GM21528 (cell line): ENCODE data around the gene GPR137C.
"Not testable (repeated sequence)": the region's sequence is repeated elsewhere in the genome, so short reads cannot be mapped to it uniquely, and the experiment has no call there.

Source experiments
- ATAC-seq: cut with Tn5 transposase; IDR thresholded peaks from one replicate; pipeline ENCODE4 v1.9.1; 2021; ENCODE audit warnings: mild to moderate bottlenecking, moderate library complexity; ENCODE audit not compliant: unreplicated experiment, low FRiP score

The GPR137C gene

GRCh38 chr14:52563120-52563519, 10.5 kb downstream of the GPR137C start:
- no peak for ATAC-seq

DNA sequence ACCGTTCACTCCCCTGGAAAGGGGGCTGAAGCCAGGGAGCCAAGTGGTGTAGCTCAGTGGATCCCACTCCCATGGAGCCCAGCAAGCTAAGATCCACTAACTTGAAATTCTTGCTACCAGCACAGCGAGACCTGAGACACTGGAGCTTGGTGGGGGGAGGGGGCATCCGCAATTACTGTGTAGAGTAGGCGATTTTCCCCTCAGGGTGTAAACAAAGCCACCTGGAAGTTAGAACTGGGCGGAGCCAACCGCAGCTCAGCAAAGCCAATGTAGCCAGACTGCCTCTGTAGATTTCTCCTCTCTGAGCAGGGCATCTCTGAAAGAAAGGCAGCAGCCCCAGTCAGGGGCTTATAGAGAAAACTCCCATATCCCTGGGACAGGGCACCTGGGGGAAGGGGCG, 15.8 kb downstream of the GPR137C start:
- ATAC-seq: not testable (repeated sequence)

- no peak for ATAC-seq
Measured at GRCh38 chr14:52575858-52576257, 23.2 kb downstream of the GPR137C start.

DNA sequence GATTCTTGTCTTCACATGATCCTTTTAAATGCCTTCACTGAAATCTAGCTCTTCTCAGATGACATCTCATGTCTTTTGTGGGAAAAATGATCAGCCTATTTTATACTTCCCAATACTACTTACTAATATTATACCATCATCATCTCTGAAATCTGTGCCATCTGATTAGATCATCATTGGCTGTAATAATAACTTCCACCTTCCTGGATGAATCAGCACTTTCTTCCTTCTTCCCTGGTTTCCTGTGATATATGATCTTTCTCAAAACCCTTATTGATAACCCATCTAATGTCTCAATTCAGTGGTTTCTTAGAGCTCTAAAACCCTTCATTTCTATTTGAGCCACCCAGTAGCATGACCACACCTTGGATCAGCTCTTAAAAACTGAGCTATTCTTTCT, 30.9 kb downstream of the GPR137C start:
- no peak for ATAC-seq

DNA sequence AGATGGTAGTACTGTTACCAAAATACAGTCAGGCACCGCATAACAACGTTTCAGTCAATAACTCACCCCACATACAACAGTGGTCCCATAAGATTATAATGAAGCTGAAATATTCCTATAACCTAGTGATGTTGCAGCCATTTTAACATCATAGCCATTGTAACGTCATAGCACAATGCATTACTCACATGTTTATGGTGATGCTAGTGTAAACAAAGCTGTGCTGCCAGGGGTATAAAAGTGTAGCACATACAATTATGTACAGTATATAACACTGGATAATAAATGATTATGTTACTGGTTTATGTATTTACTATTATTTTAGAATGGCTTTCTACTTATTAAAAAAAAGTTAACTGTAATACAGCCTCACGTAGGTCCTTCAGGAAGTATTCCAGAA, 37.0 kb downstream of the GPR137C start:
- ATAC-seq: no peak

DNA sequence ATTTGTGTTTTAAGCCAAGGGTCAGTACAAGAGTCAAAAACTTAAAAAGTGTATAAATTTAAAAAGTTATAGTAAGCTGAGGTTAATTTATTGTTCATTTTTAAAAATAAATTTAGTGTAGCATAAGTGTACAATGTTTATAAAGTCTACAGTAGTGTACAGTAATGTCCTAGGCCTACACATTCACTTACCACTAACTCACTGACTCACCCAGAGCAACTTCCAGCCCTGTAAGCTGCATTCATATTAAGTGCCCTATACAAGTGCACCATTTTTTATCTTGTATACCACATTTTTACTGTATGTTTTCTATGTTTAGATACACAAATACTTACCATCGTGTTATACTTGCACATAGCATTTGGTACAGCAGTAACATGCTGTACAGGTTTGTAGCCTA, 37.7 kb downstream of the GPR137C start:
- ATAC-seq: no peak

DNA sequence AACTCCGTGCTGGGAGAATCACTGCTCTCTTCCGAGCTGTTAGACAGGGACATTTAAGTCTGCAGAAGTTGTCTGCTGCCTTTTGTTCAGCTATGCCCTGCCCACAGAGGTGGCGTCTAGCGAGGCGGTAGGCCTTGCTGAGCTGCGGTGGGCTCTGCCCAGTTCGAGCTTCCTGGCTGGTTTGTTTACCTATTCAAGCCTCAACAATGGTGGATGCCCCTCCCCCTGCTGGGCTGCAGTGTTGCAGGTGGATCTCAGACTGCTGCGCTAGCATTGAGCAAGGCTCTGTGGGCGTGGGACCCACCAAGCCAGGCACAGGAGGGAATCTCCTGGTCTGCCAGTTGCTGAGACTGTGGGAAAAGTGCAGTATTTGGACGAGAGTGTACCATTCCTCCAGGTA, 43.7 kb downstream of the GPR137C start:
- no peak for ATAC-seq

DNA sequence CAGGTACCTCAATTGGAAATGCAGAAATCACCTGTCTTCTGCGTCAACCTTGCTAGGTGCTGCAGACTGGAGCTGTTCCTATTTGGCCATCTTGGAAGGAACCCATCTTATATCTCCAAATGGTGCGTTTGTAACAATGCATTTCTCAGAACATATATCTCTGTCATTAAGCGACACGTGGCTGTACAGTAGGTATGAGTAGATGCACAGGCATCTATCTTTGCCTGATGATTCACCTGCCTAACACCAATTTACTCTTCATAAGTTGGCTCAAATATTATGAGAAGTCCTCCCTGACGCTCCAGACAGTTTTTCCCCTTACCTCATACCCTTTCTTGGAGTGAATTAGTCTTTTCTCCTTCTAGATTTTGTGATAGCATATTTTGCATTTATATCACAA, 44.2 kb downstream of the GPR137C start:
- no peak for ATAC-seq

GRCh38 chr14:52598568-52598967, 45.9 kb downstream of the GPR137C start:
- no peak for ATAC-seq

GRCh38 chr14:52599974-52600373, 47.3 kb downstream of the GPR137C start:
- ATAC-seq: no peak

DNA sequence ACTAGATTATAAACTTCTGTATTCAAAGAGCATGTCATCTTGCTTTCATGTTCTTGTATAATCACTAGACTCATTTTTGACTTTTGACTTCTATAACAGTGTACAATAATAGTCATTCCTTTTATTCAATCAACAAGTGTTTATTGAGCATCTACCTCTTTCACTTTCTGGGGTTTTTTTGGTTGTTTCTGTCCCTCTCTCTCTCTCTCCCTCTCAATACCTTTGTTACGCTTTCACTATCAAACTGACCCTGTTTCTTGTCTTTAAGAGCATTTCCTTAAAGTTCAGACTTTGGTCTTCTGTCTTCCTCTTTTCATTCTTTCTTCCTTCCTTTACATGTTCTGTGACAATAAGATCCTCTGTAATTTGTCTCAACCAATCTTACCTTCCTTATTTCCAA, 49.5 kb downstream of the GPR137C start:
- no peak for ATAC-seq

DNA sequence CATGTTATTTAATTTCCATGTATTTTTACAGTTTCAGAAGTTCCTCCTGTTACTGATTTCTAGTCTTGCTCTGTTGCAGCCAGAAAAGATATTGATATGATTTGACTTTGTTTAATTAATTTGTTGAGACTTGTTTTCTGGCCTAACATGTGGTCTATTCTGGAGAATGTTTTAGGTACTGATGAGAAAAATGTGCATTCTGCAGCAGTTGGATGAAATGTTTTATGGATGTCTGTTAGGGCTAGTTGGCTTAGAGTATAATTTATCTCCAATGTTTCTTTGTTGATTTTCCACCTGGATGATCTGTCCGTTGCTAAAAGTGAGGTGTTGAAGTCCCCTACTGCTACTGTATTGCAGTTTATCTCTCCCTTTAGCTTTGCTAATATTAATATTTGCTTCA, 54.4 kb downstream of the GPR137C start:
- ATAC-seq: no peak

- no peak for ATAC-seq
Measured at GRCh38 chr14:52609445-52610044, 56.9 kb downstream of the GPR137C start.

DNA sequence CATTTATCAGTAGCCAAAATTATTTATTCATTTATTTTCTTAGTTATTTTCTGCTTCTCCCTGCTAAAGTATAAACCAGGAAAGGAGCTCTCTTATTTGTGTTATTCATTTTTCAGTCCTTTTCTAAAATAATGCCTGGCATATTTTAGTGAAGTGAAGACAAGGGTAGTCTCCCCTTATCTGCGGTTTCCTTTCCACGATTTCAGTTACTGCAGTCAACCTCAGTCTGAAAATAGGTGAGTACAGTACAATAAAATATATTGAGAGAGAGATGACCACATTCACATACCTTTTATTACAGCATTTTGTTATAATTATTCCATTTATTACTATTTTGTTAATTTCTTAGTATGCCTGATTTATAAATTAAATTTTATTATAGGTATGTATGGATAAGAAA, 57.6 kb downstream of the GPR137C start:
- no peak for ATAC-seq

DNA sequence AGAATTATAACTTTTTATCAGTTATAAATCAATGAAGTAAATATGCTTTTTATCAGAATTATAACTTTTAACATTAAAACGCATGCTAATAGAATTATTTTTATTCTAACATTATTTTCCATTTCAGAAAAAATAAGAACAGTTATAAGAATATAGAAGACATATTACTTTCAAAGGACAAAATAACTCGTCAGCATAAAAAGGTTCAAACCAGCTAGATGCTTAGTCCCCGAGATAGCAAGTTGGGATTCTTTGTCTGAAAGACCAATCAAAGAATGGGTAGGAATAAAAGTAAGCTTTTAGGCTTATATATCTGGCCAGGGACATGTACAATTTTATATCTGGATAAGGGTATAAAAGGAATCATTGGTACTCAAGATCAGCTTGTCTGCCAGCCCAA, 66.0 kb downstream of the GPR137C start:
- ATAC-seq: no peak

DNA sequence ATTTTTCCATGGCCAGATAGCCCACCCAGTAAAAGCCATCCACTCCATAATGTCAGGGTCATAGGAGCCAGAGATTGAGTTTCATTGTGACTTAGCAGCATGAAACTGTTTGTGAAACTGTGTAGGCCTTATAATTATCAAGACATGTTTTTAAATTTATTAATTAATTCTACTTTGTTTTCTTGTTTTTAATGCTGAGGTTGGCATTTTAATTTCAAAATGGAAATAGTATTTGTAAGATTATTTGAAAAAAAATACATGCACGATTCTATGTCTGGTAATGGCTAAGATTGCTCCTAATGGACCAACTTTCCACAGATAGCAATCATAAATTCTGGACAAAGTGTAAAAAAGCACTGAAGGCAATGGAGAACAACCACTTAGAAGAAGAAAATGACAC, 67.1 kb downstream of the GPR137C start:
- no peak for ATAC-seq

DNA sequence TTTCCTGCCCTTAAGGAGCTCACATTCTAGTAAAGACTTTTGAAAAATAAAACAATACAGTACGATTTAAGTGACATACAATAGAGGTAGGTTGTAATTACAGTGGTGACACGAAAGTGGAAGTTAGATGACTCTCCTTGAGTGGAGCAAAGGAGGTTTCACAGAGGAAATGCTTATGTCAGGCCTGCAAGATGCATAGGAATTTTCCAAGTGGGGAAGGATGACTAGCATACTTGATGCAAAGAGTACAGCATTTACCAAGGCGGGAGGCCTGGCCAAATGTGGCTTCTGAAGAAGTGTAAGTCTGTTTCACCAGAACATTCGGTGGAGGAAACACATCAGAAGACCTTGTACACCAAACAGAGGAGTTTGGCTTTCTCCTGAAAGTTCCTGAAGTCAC, 87.5 kb downstream of the GPR137C start:
- ATAC-seq: no peak

- ATAC-seq: no peak
Measured at GRCh38 chr14:52641745-52642144, 89.1 kb downstream of the GPR137C start.

- ATAC-seq: no peak
Measured at GRCh38 chr14:52649511-52649910, 96.9 kb downstream of the GPR137C start.

- no peak for ATAC-seq
Measured at GRCh38 chr14:52650774-52651173, 98.1 kb downstream of the GPR137C start.

DNA sequence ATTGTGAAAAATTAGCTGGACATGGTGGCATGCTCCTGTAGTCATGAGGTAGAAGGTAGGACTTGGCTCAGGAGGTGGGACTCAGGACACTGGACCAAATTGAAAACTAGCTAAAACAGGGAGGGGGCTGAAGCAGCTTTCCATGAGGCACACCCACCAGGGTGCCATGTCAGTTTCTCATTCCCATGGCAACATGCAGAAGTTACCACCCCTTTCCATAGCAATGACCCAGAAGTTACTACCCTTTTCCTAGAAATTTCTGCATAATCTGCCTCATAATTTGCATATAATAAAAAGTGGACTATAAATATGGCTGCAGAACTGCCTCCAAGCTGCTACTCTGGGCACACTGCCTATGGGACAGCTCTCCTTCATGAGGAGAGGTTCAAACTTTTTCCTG, 104.3 kb downstream of the GPR137C start:
- no peak for ATAC-seq

DNA sequence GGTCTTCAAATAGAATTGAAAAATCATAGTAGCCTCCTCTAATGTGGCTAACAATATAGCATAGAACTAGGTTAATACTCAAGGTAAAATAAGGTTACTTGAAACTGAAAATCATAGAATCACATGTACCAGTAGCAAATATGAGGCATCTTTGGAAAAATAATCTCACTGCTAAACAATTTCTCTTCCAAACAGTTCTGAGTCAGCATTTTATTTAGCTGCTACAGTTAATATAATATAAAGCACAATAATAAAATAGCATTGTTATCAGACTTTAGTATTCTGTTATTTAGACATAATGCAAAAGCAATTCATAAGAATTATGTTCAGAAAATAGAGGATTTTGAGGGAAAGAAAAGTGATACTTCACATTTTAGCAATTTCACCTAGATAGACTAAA, 107.7 kb downstream of the GPR137C start:
- no peak for ATAC-seq

DNA sequence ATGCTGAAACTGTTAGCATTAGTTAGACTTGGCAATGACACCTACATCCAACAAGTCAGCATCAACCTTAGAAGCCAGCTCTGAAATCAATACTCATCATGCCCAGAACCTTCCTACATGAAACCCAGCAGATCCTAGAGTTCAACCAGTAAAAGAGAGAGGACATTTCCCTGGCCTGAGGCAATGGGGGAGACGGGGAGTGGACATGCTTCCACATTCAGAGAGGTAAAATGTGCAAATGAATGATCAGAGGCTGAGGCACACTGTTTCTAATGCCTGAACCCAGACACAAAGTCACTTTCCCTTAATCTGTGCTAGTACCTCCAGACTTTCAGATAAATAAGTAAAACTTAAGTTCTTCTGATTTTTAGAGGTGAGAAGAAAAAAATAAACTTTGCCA, 108.2 kb downstream of the GPR137C start:
- no peak for ATAC-seq
